Measurements from ENCODE around the gene TIMP2. TPM values are rescaled to one million over a fixed set of nuclear protein-coding genes. Genes with fewer than 3 reads are reported as not detected.
"Not testable (repeated sequence)": the region's sequence is repeated elsewhere in the genome, so short reads cannot be mapped to it uniquely, and the experiment has no call there.

The TIMP2 gene
- total RNA-seq, 4 donors from 2014 or later: 20.4 to 28.7 (median 27.0) TPM

DNA sequence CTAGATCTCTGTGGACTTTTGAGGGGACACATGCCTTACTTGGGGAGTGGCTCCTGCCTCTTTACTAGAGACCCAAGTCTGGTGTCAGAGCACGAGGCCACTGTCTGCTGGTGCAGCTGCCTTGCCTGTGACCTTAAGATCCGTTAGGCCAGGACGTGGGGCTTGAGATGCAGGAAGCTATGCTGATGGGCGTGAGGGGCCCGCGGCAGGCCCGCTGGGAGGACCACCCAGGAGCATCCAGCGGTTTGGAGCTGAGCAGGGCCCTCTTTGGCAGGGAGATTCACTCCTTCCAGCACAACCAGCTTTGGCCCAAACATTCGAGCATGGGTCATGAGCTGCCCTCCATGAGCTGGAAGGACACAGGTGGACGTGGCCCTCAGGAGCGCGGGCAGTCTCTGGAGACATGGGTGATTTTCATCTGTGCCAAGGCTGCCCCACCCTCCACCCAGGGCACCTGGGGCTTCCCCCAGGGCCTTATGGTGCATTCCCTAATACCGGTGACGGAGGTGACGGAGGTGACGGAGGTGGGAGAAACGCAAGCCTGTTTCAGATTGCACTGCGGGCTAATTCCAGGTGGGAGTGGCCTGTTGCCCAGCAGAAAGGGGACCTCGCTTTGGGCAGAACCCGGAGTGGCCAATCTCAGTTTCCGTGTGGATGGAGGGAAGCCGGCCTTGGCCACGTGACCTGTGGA, 41.9 kb upstream of the TIMP2 start:
- in situ Hi-C loops (cut with MboI; ENCODE audit: low sequenced_read_pairs in 4 of 4): loop anchor here (5.0 kb wide), 3 partner anchors 95 to 105 kb away; no protein-coding TSS in a partner anchor

DNA sequence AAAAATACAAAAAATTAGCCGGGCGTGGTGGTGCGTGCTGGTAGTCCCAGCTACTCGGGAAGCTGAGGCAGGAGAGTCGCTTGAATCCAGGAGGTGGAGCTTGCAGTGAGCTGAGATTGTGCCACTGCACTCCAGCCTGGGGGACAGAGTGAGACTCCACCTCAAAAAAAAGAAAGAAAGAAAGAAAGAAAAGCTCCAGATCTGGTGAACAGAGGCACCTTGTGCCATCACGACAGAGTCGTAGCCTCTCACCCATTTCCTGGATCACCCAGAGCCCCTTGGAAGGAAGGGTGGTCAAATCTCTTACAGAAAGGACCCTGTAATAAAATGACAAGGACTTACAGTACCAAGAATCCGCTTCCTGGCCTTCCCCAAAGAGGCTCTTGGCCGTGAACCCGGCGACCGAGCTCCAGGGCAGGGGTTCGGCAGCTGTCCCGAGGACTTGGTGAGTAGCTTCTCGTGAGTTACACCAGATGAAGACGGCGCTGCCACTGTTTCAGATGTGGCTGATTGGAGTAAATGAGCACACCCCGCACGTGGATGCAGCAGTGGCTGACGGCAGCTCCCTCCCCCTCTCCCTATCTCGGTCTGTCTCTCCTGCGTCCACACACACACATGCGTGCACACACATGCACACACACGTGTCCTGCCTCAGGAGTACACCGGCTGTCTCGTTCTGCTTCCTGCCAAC, 41.1 kb upstream of the TIMP2 start:
- H3K9me3 ChIP-seq: no peaks in the 10 kb centered on the region
- H3K36me3 ChIP-seq: no peaks in the 10 kb centered on the region
- peaks cover 0 to 4% of the 10 kb centered on the region in 2 donors for H3K4me1 ChIP-seq
- no peak for TF ChIP-seq POLR2A (IDR thresholded peaks at IDR 0.05)
- TF ChIP-seq, protein P1, sequence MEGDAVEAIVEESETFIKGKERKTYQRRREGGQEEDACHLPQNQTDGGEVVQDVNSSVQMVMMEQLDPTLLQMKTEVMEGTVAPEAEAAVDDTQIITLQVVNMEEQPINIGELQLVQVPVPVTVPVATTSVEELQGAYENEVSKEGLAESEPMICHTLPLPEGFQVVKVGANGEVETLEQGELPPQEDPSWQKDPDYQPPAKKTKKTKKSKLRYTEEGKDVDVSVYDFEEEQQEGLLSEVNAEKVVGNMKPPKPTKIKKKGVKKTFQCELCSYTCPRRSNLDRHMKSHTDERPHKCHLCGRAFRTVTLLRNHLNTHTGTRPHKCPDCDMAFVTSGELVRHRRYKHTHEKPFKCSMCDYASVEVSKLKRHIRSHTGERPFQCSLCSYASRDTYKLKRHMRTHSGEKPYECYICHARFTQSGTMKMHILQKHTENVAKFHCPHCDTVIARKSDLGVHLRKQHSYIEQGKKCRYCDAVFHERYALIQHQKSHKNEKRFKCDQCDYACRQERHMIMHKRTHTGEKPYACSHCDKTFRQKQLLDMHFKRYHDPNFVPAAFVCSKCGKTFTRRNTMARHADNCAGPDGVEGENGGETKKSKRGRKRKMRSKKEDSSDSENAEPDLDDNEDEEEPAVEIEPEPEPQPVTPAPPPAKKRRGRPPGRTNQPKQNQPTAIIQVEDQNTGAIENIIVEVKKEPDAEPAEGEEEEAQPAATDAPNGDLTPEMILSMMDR (IDR thresholded peaks at IDR 0.05 in 4 of 5, conservative IDR thresholded peaks at IDR 0.05 in 1 of 5): no peak
- ATAC-seq (no peak), DNase-seq (no peak)
- intact Hi-C loops (cut with DNase I; ENCODE audit: low total_unique reads): no loop called here
- in situ Hi-C loops (cut with MboI; ENCODE audit: low sequenced_read_pairs in 4 of 4): loop anchor here (5.0 kb wide), 3 partner anchors 94 to 104 kb away; no protein-coding TSS in a partner anchor
- H3K27ac ChIP-seq: no peak overlapping the region
- H3K4me3 ChIP-seq: no peak overlapping the region
- no peaks in the 10 kb centered on the region for H3K27me3 ChIP-seq

More for the DNA sequence above, 41.9 kb upstream of the TIMP2 start:
- TF ChIP-seq, protein P1 (IDR thresholded peaks at IDR 0.05 in 4 of 5, conservative IDR thresholded peaks at IDR 0.05 in 1 of 5): no peak
- TF ChIP-seq POLR2A (IDR thresholded peaks at IDR 0.05): no peak
- H3K27me3 ChIP-seq: no peaks in the 10 kb centered on the region
- H3K4me1 ChIP-seq: peaks cover 0 to 9% of the 10 kb centered on the region in 2 donors
- ATAC-seq (no peak), DNase-seq (no peak)
- intact Hi-C loops (cut with DNase I; ENCODE audit: low total_unique reads): no loop called here
- H3K27ac ChIP-seq: no peak overlapping the region
- H3K36me3 ChIP-seq: no peaks in the 10 kb centered on the region
- no peaks in the 10 kb centered on the region for H3K9me3 ChIP-seq
- no peak overlapping the region for H3K4me3 ChIP-seq

GRCh38 chr17:78965491-78965924, 40.3 kb upstream of the TIMP2 start:
- H3K27me3 ChIP-seq: no peaks in the 10 kb centered on the region
- no peaks in the 10 kb centered on the region for H3K4me1 ChIP-seq
- H3K4me3 ChIP-seq: no peak overlapping the region
- ATAC-seq (no peak), DNase-seq (no peak)
- in situ Hi-C loops (cut with MboI; ENCODE audit: low sequenced_read_pairs in 4 of 4) (loop anchor here (5.0 kb wide), 3 partner anchors 93 to 103 kb away; no protein-coding TSS in a partner anchor), intact Hi-C loops (cut with DNase I; ENCODE audit: low total_unique reads) (no loop called here)
- H3K36me3 ChIP-seq: no peaks in the 10 kb centered on the region
- no peaks in the 10 kb centered on the region for H3K9me3 ChIP-seq
- no peak overlapping the region for H3K27ac ChIP-seq
- TF ChIP-seq, protein P1 (IDR thresholded peaks at IDR 0.05 in 4 of 5, conservative IDR thresholded peaks at IDR 0.05 in 1 of 5): no peak
- TF ChIP-seq POLR2A (IDR thresholded peaks at IDR 0.05): no peak

- H3K4me1 ChIP-seq: no peaks in the 10 kb centered on the region
- H3K27ac ChIP-seq: no peak overlapping the region
- H3K27me3 ChIP-seq: no peaks in the 10 kb centered on the region
- DNase-seq (no peak), ATAC-seq (no peak)
- no peaks in the 10 kb centered on the region for H3K9me3 ChIP-seq
- no peak overlapping the region for H3K4me3 ChIP-seq
- intact Hi-C loops (cut with DNase I; ENCODE audit: low total_unique reads) (no loop called here), in situ Hi-C loops (cut with MboI; ENCODE audit: low sequenced_read_pairs in 4 of 4) (no loop called here)
- no peaks in the 10 kb centered on the region for H3K36me3 ChIP-seq
- TF ChIP-seq, protein P1 (IDR thresholded peaks at IDR 0.05 in 4 of 5, conservative IDR thresholded peaks at IDR 0.05 in 1 of 5): no peak
These were observed 38.2 kb upstream of the TIMP2 start for GRCh38 chr17:78963378-78963777.

GRCh38 chr17:78962984-78963348, 37.8 kb upstream of the TIMP2 start:
- H3K4me1 ChIP-seq; DNase-seq; H3K4me3 ChIP-seq; intact Hi-C loops (cut with DNase I; ENCODE audit: low total_unique reads); H3K27me3 ChIP-seq; in situ Hi-C loops (cut with MboI; ENCODE audit: low sequenced_read_pairs in 4 of 4); ATAC-seq; H3K9me3 ChIP-seq; H3K27ac ChIP-seq; H3K36me3 ChIP-seq: not testable (repeated sequence)
